WTC11 (cell line): ENCODE measurements around the gene DPH1. TPM values are rescaled to one million over a fixed set of nuclear protein-coding genes. Genes with fewer than 3 reads are reported as not detected.

ENCODE experiments used
- ATAC-seq: fragments of 200-7000 bp; cut with Tn5 transposase; 2 replicates; pipeline ENCODE4 v1.10.0; 2021; ENCODE audit warnings: mild to moderate bottlenecking, moderate library complexity
- CTCF ChIA-PET: fragments of 300-600 bp; sonication (Branson Sonifier 250); formaldehyde crosslinking; loops from one replicate; lab custom pipeline; 2021; ENCODE audit warnings: antibody characterized with exemption; lab: Charles Lee
- POLR2A ChIA-PET: fragments of 350-600 bp; sonication (Branson Sonifier 250); formaldehyde crosslinking; loops from one replicate; lab custom pipeline; 2021; ENCODE audit warnings: antibody characterized with exemption; lab: Charles Lee
- DNase-seq: peaks from one replicate; pipeline ENCODE4 v3.0.0; 2021; ENCODE audit warnings: low spot score
- H3K27ac Mint-ChIP-seq: 2 replicates; pipeline ENCODE4 v1.8.0; 2021; ENCODE audit warnings: mixed read lengths
- H3K27me3 Mint-ChIP-seq: 2 replicates; pipeline ENCODE4 v1.8.0; 2021; ENCODE audit warnings: low read depth, mild to moderate bottlenecking, moderate library complexity, mixed read lengths
- H3K36me3 Mint-ChIP-seq: 2 replicates; pipeline ENCODE4 v1.8.0; 2021; ENCODE audit warnings: mixed read lengths
- H3K4me1 Mint-ChIP-seq: 2 replicates; pipeline ENCODE4 v1.8.0; 2022; ENCODE audit warnings: mixed read lengths
- H3K4me3 Mint-ChIP-seq: 2 replicates; pipeline ENCODE4 v1.8.0; 2021; ENCODE audit warnings: mild to moderate bottlenecking, moderate library complexity, mixed read lengths
- H3K9me3 Mint-ChIP-seq: 2 replicates; pipeline ENCODE4 v1.8.0; 2021; ENCODE audit warnings: mixed read lengths
- ELF4 ChIP-seq: sonication (generic); formaldehyde crosslinking; IDR thresholded peaks from 2 replicates; pipeline ENCODE4 v1.8.1; 2022; ENCODE audit warnings: low read depth, mild to moderate bottlenecking, moderate library complexity, missing genetic modification reagents
- FOXJ3 ChIP-seq: sonication (generic); formaldehyde crosslinking; IDR thresholded peaks from 2 replicates; pipeline ENCODE4 v1.9.0; 2021; ENCODE audit warnings: missing genetic modification reagents, mild to moderate bottlenecking, borderline replicate concordance
- FOXK1 ChIP-seq: sonication (generic); formaldehyde crosslinking; IDR thresholded peaks from 2 replicates; pipeline ENCODE4 v1.8.0; 2022; ENCODE audit warnings: mild to moderate bottlenecking, moderate library complexity, missing genetic modification reagents
- MLX ChIP-seq: sonication (generic); formaldehyde crosslinking; IDR thresholded peaks from 2 replicates; pipeline ENCODE4 v1.8.1; 2023; ENCODE audit warnings: mild to moderate bottlenecking, missing genetic modification reagents, moderate library complexity
- SMAD3 ChIP-seq: sonication (generic); formaldehyde crosslinking; IDR thresholded peaks from 2 replicates; pipeline ENCODE4 v1.8.0; 2022; ENCODE audit warnings: missing genetic modification reagents, mild to moderate bottlenecking, borderline replicate concordance
- SP1 ChIP-seq: sonication (generic); formaldehyde crosslinking; conservative IDR thresholded peaks from 2 replicates; pipeline ENCODE4 v1.8.1; 2022; ENCODE audit warnings: missing genetic modification reagents
- ZNF281 ChIP-seq: sonication (generic); formaldehyde crosslinking; IDR thresholded peaks from 2 replicates; pipeline ENCODE4 v1.8.0; 2023; ENCODE audit warnings: mild to moderate bottlenecking, missing genetic modification reagents
- total RNA-seq: library from RNA; stranded (reverse); gene quantifications from 3 replicates; pipeline ENCODE4 v1.2.3, GENCODE V29; 2021
- TF ChIP-seq, protein P1 (sequence below): sonication (generic); formaldehyde crosslinking; IDR thresholded peaks from 2 replicates; pipeline ENCODE4 v1.8.0; 2022; ENCODE audit warnings: missing genetic modification reagents
- TF ChIP-seq, protein P2 (sequence below): fragments of 250-450 bp; sonication (Bioruptor Pico); IDR thresholded peaks from 2 replicates; pipeline ENCODE4 v2.1.2; 2022; ENCODE audit warnings: mild to moderate bottlenecking, moderate library complexity
- TF ChIP-seq, protein P3 (sequence below): fragments of 250-450 bp; sonication (Bioruptor Pico); IDR thresholded peaks from 2 replicates; pipeline ENCODE4 v1.9.0; 2021; ENCODE audit warnings: mild to moderate bottlenecking
- TF ChIP-seq, protein P4 (sequence below): sonication (generic); formaldehyde crosslinking; conservative IDR thresholded peaks from 2 replicates; pipeline ENCODE4 v1.8.1; 2022; ENCODE audit warnings: mild to moderate bottlenecking, missing genetic modification reagents
- TF ChIP-seq, protein P5 (sequence below): sonication (generic); formaldehyde crosslinking; IDR thresholded peaks from 2 replicates; pipeline ENCODE4 v1.8.1; 2022; ENCODE audit warnings: low read depth, missing genetic modification reagents, borderline replicate concordance

DPH1 gene
- total RNA-seq, 1 experiment from 2014 or later: 43.2 TPM

- H3K27ac Mint-ChIP-seq: peak overlapping the region; percentile 90
- no peak overlapping the region for H3K4me3 Mint-ChIP-seq
- peak; percentile 28 for DNase-seq
- no peaks in the 10 kb centered on the region for H3K27me3 Mint-ChIP-seq
- ATAC-seq: peak; percentile 59
- ChIA-PET CTCF (interaction anchor here (1.1 to 3.7 kb wide), 9 partner anchors 15 to 169 kb away, joined by 3 to 21 read pairs (median 7); partner anchors contain the start of gene HIC1), POLR2A (no interaction called here)
- peaks cover 8% of the 10 kb centered on the region for H3K36me3 Mint-ChIP-seq
- TF ChIP-seq, protein P1, sequence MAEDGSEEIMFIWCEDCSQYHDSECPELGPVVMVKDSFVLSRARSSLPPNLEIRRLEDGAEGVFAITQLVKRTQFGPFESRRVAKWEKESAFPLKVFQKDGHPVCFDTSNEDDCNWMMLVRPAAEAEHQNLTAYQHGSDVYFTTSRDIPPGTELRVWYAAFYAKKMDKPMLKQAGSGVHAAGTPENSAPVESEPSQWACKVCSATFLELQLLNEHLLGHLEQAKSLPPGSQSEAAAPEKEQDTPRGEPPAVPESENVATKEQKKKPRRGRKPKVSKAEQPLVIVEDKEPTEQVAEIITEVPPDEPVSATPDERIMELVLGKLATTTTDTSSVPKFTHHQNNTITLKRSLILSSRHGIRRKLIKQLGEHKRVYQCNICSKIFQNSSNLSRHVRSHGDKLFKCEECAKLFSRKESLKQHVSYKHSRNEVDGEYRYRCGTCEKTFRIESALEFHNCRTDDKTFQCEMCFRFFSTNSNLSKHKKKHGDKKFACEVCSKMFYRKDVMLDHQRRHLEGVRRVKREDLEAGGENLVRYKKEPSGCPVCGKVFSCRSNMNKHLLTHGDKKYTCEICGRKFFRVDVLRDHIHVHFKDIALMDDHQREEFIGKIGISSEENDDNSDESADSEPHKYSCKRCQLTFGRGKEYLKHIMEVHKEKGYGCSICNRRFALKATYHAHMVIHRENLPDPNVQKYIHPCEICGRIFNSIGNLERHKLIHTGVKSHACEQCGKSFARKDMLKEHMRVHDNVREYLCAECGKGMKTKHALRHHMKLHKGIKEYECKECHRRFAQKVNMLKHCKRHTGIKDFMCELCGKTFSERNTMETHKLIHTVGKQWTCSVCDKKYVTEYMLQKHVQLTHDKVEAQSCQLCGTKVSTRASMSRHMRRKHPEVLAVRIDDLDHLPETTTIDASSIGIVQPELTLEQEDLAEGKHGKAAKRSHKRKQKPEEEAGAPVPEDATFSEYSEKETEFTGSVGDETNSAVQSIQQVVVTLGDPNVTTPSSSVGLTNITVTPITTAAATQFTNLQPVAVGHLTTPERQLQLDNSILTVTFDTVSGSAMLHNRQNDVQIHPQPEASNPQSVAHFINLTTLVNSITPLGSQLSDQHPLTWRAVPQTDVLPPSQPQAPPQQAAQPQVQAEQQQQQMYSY (CRISPR knock-in tag): no peak
- TF ChIP-seq, protein P2, sequence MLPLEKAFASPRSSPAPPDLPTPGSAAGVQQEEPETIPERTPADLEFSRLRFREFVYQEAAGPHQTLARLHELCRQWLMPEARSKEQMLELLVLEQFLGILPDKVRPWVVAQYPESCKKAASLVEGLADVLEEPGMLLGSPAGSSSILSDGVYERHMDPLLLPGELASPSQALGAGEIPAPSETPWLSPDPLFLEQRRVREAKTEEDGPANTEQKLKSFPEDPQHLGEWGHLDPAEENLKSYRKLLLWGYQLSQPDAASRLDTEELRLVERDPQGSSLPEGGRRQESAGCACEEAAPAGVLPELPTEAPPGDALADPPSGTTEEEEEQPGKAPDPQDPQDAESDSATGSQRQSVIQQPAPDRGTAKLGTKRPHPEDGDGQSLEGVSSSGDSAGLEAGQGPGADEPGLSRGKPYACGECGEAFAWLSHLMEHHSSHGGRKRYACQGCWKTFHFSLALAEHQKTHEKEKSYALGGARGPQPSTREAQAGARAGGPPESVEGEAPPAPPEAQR (CRISPR knock-in tag): no peak
- no peak for TF ChIP-seq SMAD3 (CRISPR knock-in tag)
- TF ChIP-seq ZNF281 (CRISPR knock-in tag): no peak
- TF ChIP-seq SP1 (CRISPR knock-in tag): no peak
- TF ChIP-seq, protein P3, sequence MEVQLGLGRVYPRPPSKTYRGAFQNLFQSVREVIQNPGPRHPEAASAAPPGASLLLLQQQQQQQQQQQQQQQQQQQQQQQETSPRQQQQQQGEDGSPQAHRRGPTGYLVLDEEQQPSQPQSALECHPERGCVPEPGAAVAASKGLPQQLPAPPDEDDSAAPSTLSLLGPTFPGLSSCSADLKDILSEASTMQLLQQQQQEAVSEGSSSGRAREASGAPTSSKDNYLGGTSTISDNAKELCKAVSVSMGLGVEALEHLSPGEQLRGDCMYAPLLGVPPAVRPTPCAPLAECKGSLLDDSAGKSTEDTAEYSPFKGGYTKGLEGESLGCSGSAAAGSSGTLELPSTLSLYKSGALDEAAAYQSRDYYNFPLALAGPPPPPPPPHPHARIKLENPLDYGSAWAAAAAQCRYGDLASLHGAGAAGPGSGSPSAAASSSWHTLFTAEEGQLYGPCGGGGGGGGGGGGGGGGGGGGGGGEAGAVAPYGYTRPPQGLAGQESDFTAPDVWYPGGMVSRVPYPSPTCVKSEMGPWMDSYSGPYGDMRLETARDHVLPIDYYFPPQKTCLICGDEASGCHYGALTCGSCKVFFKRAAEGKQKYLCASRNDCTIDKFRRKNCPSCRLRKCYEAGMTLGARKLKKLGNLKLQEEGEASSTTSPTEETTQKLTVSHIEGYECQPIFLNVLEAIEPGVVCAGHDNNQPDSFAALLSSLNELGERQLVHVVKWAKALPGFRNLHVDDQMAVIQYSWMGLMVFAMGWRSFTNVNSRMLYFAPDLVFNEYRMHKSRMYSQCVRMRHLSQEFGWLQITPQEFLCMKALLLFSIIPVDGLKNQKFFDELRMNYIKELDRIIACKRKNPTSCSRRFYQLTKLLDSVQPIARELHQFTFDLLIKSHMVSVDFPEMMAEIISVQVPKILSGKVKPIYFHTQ (CRISPR knock-in tag): no peak
- TF ChIP-seq MLX (CRISPR knock-in tag): no peak
- TF ChIP-seq, protein P4, sequence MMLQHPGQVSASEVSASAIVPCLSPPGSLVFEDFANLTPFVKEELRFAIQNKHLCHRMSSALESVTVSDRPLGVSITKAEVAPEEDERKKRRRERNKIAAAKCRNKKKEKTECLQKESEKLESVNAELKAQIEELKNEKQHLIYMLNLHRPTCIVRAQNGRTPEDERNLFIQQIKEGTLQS (CRISPR knock-in tag): no peak
- no peak for TF ChIP-seq ELF4
- no peak for TF ChIP-seq FOXJ3 (CRISPR knock-in tag)
- TF ChIP-seq FOXK1 (CRISPR knock-in tag): no peak
- TF ChIP-seq, protein P5, sequence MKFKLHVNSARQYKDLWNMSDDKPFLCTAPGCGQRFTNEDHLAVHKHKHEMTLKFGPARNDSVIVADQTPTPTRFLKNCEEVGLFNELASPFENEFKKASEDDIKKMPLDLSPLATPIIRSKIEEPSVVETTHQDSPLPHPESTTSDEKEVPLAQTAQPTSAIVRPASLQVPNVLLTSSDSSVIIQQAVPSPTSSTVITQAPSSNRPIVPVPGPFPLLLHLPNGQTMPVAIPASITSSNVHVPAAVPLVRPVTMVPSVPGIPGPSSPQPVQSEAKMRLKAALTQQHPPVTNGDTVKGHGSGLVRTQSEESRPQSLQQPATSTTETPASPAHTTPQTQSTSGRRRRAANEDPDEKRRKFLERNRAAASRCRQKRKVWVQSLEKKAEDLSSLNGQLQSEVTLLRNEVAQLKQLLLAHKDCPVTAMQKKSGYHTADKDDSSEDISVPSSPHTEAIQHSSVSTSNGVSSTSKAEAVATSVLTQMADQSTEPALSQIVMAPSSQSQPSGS: no peak
- peaks cover 19% of the 10 kb centered on the region for H3K4me1 Mint-ChIP-seq
- H3K9me3 Mint-ChIP-seq: no peaks in the 10 kb centered on the region
These were observed 45.6 kb downstream of the DPH1 start for GRCh38 chr17:2075336-2076086.
